ENCODE data around the gene LCN10.
"Not testable (repeated sequence)": the region's sequence is repeated elsewhere in the genome, so short reads cannot be mapped to it uniquely, and the experiment has no call there.

LCN10 gene

DNA sequence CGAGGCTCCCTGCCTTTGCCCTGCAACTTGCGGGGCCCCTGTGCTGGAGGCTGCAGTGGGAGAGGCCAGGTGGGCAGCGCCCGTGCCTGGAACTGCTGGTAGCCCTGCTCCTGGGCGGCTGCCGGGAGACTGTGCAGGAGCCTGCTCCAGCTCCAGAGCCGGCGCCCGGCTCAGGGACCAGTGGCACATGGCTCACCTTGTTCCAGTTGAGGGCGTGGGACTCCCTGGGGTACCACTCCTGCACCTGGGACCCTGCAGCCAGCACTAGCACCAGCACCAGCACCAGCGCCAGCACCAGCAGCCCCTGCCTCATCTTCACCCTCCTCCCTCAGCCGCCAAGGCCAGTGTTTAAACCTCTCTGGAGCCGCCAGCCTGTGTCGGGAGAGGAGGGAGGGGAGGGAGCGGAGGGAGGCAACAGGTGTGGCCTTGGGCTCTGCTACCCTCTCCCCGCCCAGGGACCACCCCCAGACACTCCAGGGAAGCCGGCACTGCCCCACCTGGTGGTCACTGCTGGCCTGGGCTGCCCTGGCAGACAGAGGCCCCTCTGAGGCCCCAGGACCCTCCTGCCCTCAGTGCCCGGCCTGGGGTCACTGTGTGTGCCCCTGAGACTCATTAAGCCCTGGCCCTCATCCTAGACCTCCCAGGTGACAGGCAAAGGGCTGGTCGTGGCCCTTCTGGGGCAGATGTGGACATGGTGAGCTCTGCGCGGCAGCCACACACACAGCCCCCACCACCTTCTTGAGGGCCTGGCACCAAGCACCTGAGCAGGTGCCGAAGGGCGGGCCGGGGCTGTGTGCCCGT, at the start of gene LCN10:
TSS of gene LCN10 (minus strand) at position 350 of the 801 bp plus-strand sequence. CDS start at position 313, 37 bp downstream.
- DNase-seq (ENCODE audit: low read depth in 2 of 2, low spot score in 1 of 2) = no peak

DNA sequence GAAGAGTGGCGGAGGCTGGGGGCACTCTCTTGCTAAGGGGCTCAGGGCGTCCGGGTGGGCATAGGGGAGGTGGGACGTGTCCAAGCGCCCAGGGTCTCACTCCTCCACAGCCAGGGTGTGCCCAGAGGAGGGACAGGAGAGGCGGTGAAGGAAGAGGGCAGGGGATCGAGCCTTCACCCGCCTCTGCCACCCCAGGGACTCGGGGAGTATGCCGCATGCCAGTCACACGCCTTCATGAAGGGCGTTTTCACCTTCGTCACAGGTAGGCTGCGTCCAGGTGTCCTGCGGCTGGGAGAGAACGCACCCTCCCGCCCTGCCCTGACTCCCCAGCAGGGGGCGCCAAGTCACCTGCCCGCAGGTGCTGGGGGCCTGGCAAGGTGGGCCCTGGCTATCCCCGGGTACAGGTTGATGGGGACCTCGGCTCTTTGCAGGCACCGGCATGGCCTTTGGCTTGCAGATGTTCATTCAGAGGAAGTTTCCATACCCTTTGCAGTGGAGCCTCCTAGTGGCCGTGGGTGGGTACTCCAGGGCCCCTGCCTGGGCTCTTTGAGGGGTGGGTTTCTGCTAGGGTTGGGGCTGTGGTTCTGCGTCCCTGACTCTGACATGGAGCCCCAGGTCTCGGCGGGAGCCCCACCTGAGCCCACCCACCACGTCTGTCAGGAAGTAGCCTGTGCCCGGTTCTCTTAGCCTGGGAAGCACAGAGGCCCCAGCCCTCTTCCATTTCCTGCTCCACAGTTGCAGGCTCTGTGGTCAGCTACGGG, 49.0 kb upstream of the LCN10 start:
- DNase-seq (ENCODE audit: low read depth in 2 of 2, low spot score in 1 of 2) = peak; percentile 28 to 34

DNA sequence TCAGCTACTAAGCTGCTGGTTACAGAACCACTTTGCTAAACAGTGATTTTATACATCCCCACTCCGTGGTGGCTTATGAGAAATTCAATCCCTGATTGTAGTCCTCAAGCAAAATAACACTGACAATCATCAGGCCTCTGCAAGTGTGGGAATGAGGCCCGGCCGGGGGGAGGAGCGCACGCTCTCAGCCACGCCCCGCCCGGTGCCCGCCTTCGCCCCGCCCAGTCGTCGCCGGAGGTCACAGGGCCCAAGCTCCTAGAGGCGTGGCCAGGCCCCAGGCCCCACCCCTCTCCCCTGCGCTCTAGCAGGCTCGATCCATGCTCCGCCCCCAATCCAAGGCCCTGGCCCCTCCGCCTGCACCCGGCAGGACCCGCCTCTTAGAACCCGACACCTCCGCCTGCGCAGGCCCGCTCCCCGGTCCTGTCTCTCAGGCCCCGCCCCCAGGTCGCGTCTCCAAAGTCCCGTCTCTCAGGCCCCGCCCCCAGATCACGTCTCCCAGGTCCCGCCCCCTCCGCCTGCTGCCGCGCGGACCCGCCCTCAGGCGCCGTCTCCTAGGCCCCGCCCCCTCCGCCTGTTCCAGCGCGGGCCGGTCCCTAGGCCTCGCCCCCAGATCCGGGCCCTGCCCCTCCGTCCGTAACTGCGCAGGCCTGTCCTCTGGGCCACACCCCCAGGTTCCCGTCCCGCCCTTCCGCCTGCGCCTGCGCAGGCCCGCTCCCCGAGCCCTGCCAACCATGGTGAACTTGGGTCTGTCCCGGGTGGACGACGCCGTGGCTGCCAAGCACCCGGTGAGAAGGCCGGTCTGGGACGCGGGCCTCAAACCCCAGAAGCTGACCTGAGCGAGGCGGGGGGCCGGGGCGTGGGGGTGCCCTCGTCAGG, 48.1 kb upstream of the LCN10 start, which contains the start of gene TMEM141:
TSS of gene TMEM141 (plus strand) at position 705 of the 876 bp plus-strand sequence. CDS start at position 732, 27 bp downstream.
- DNase-seq (ENCODE audit: low read depth in 2 of 2, low spot score in 1 of 2) = peak; percentile 99

DNA sequence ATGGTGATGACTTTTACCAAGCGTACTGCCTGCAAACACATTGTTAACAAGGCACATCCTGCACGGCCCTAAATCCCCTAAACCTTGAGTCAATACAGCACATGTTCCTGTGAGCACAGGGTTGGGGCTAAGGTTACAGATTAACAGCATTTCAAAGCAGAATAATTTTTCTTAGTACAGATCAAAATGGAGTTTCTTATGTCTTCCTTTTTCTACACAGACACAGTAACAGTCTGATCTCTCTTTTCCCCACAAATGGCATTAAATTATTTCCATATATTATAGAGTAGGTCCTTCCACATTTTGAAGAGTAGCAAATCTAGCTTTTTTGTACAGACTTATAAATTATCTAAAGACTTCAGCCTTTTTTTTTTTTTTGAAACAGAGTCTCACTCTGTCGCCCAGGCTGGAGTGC, 46.8 kb upstream of the LCN10 start:
- DNase-seq (ENCODE audit: low read depth in 2 of 2, low spot score in 1 of 2) = no peak

DNA sequence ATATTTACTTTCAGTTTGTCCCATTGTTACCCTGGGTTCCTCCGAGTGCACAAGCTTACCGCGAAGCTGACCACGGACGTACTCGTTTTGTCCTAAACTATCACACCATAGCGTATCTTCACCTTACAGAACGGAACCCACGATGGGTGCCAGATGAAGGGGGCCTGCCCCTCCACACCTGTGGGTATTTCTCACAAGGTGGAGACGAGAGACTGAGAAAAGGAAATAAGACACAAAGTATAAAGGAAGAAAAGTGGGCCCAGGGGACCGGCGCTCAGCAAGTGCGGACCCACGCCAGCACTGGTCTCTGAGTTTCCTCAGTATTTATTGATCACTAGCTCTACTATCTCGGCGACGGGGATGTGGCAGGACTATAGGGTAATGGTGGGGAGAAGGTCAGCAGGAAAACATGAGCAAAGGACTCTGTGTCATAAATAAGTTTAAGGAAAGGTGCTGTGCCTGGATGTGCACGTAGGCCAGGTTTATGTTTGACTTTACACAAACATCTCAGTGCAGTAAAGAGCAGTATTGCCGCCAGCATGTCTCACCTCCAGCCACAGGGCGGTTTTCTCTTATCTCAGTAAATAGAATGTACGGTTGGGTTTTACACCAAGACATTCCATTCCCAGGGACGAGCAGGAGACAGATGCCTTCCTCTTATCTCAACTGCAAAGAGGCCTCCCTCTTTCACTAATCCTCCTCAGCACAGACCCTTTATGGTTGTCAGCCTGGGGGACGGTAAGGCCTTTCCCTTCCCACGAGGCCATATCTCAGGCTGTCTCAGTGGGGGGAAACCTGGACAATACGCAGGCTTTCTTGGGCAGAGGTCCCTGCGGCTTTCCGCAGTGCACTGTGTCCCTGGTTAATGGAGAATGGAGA, 46.1 kb upstream of the LCN10 start:
- not testable (repeated sequence) for DNase-seq (ENCODE audit: low read depth in 2 of 2, low spot score in 1 of 2)

GRCh38 chr9:136787690-136788400, 45.1 kb upstream of the LCN10 start:
- DNase-seq (ENCODE audit: low read depth in 2 of 2, low spot score in 1 of 2) = peak; percentile 33 to 48

DNA sequence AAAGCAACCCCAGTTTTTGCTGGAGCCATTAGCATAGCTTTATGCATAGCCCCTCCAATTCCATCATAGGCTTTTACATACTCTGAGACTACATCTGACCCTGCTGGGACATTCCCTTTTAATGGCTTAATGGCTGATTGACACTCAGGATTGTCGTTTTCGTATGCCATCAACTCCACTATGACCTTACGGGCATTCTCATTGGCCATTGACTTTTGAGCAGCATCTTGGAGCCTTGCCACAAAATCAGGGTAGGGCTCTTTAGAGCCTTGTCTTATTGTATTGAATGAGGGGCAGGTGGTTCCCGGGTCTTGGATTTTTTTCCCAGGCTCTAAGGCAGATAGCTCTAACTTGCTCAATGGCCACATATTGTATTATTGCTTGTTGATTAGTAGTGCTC, 44.2 kb upstream of the LCN10 start:
- DNase-seq (ENCODE audit: low read depth in 2 of 2, low spot score in 1 of 2) = not testable (repeated sequence)

- no peak for DNase-seq (ENCODE audit: low read depth in 2 of 2, low spot score in 1 of 2)
Observed at GRCh38 chr9:136786451-136786850, 43.7 kb upstream of the LCN10 start.

DNA sequence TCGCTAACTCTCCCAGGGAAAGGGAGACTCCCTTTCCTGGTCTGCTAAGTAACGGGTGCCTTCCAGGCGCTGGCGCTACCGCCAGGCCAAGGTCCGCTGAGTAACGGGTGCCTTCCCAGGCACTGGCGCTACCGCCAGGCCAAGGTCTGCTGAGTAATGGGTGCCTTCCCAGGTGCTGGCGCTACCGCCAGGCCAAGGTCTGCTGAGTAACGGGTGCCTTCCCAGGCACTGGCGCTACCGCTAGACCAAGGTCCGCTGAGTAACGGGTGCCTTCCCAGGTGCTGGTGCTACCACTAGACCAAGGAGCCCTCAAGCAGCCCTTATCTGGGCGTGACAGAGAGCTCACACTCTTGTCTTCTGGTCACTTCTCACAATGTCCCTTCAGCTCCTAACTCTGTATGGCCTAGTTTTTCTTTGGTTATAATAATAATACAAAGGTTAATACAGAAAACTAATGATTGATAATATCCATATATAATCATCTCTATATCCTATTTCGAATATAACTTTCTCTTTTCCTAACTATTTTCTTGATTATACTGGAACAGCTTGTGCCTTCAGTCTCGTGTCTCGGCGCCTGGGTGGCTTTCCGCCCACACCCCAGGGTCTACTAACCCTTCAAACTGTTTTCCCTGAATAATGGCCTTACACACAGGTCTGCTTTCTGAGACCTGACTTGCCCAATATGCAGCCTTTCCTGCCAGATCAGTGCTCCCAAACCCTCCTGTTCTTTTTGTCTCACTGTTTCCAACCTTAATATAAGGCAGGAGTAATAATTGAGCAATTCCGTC, 43.0 kb upstream of the LCN10 start:
- DNase-seq (ENCODE audit: low read depth in 2 of 2, low spot score in 1 of 2) = not testable (repeated sequence)

- no peak for DNase-seq (ENCODE audit: low read depth in 2 of 2, low spot score in 1 of 2)
Observed at GRCh38 chr9:136784997-136785361, 42.2 kb upstream of the LCN10 start.

DNA sequence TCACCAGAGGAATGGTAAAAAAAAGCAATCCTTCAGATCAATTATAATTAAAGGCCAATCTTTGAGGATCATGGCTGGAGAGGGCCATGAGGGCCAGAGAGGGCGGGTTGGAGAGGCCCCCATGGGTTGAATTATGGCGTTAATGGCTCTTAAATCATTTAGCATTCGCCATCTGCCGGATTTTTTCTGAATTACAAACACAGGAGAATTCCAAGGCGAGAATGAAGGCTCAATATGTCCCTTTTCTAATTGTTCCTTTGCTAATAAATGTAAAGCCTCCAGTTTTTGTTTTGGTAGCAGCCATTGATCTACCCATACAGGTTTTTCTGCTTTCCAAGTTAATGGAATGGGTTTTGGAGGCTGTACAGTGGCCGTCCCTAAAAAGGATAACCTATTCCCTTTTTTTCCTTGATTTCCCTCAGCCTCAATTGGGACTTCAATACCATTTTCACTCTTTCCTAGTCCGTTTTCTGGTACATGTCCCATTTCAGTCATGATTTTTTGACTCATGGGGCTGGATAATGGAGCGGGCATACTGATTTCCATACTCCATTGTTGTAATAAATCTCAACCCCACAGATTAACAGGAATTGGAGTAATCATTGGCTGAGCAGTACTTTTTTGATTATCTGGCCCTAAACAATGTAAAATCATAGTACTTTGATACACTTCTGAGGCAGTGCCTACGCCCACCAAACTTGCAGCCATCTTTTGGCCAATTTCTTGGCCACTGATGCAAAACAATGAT, 41.7 kb upstream of the LCN10 start:
- no peak for DNase-seq (ENCODE audit: low read depth in 2 of 2, low spot score in 1 of 2)

GRCh38 chr9:136782452-136782851, 39.7 kb upstream of the LCN10 start:
- no peak for DNase-seq (ENCODE audit: low read depth in 2 of 2, low spot score in 1 of 2)

- no peak for DNase-seq (ENCODE audit: low read depth in 2 of 2, low spot score in 1 of 2)
Observed at GRCh38 chr9:136779808-136780207, 37.1 kb upstream of the LCN10 start.

- DNase-seq (ENCODE audit: low read depth in 2 of 2, low spot score in 1 of 2) = no peak
Observed at GRCh38 chr9:136777359-136777758, 34.6 kb upstream of the LCN10 start.

DNA sequence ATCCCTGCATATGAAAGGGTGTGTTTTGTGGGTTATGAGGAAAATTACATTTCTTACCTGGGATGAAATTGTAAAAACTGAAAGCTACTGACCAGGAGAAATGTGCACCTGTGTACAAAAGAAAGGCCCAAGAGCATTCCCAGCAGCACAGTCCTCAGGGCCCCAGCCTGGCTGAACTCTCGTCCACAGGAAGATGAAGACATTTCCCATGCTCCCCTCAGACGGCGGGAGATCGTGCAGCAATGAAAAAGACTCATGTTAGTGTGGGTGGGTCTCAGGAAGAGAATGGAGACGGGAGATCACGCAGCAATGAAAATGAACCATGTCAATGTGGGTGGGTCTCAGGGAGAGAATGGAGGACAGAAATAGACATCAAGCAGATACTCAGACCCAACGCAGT, 34.2 kb upstream of the LCN10 start:
- DNase-seq (ENCODE audit: low read depth in 2 of 2, low spot score in 1 of 2) = no peak

DNA sequence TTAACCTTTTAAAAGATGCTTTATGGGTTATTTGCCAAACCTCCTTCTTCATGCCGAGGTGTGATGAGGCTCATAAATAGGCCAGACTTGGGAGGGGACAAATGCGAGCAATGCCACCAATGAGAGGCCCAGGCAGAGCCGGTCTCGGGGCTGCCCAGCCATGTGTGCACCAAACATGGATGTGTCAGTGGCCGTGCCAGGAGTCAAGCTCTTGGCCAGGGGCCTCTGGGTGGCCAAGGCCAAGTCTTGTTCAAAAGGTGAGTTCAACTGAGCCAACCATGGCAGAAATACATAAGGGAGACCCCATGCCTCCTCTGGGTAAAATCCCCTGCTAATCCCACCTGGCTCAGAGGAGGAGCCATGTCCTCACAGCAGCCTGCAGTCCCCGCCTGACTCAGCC, 32.5 kb upstream of the LCN10 start:
- no peak for DNase-seq (ENCODE audit: low read depth in 2 of 2, low spot score in 1 of 2)

DNA sequence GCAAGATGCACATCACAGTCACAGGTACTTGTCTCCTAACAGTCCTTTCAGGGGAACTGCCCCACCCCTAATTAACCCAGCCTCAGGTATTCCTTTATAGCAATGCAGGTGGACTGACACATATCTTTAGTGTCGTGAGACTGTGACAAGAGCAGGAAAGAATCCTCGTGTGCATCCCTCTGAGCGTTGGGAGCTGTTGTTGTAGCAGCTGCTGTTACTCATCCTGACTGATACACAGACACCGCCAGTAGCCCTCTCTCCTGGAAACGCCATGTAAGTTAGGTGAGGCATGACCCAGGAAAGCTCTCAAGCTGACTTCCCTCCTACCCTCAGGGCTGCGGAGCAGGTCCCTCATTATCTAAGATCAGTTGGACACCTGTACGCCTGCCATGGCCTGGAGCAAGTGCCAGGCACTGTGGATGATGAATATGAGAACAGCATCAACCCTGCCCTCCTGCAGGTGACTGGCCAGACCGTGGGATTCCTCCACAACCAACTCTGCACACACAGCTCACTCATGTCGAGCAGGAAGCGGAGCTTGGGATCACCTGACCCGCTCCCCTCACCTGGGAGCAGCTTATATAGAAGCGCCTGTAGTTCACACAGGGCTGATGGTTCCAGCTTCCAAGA, 31.8 kb upstream of the LCN10 start:
- DNase-seq (ENCODE audit: low read depth in 2 of 2, low spot score in 1 of 2) = no peak

All from stimulated activated CD8-positive, alpha-beta memory T cell treated with anti-CD3 and anti-CD28 coated beads, Interleukin-4, amount 100 ng/mL, for 1 hour (primary cell).